Activated T-cell treated with anti-CD3 and anti-CD28 coated beads, Interleukin-2, amount 50 U/mL, for 4 hours (primary cell): Measurements from ENCODE around the gene ILDR1. TPM values are rescaled to one million over a fixed set of nuclear protein-coding genes. Genes with fewer than 3 reads are reported as not detected.

Experiments used
- ATAC-seq, 2 donors: fragments of 200-7000 bp; cut with Tn5 transposase; one replicate each; pipeline ENCODE4 v1.10.0; 2021
- DNase-seq: peaks from one replicate; pipeline ENCODE4 v3.0.0-alpha.2; 2020
- H3K27me3 Mint-ChIP-seq: one replicate; pipeline ENCODE4 v1.8.0; 2021; ENCODE audit warnings: low read depth, mixed read lengths
- H3K36me3 Mint-ChIP-seq: one replicate; pipeline ENCODE4 v1.8.0; 2022; ENCODE audit warnings: mixed read lengths; ENCODE audit not compliant: insufficient read depth
- H3K4me1 Mint-ChIP-seq: one replicate; pipeline ENCODE4 v1.8.0; 2021; ENCODE audit warnings: low read depth, mixed read lengths
- H3K4me3 Mint-ChIP-seq: one replicate; pipeline ENCODE4 v1.8.0; 2021; ENCODE audit warnings: mild to moderate bottlenecking, moderate library complexity, mixed read lengths
- H3K9me3 Mint-ChIP-seq: one replicate; pipeline ENCODE4 v1.8.0; 2021; ENCODE audit warnings: mixed read lengths
- total RNA-seq, 3 donors: library from RNA; stranded (reverse); gene quantifications; one replicate each; pipeline ENCODE4 v1.2.1, GENCODE V29; 2021

Gene ILDR1
- total RNA-seq, 3 donors from 2014 or later: 0.18 TPM; not detected in 2

DNA sequence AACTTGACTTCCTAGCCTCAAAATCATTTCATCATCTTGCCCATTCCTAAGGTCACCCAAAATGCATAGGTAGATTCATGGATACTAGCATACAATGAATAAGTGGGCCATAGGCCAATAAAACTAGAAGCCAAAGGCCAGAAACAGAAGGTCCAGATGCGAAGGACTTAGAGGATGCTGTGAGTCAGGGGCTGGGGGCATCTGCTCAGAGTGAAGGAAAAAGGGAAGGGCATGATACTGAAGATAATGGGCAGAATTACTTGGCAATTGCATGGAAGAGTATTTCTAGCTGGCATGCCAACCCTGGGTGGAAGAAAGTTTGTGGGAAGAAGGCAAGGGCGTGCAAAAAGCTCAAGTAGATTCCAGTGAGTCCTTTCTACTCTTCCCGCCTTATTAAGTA is 27.5 kb downstream of the ILDR1 start:
- H3K36me3 Mint-ChIP-seq: no peaks in the 10 kb centered on the region
- no peaks in the 10 kb centered on the region for H3K27me3 Mint-ChIP-seq
- no peaks in the 10 kb centered on the region for H3K9me3 Mint-ChIP-seq
- ATAC-seq: no peak
- DNase-seq: no peak
- H3K4me1 Mint-ChIP-seq: peaks cover 13% of the 10 kb centered on the region
- H3K4me3 Mint-ChIP-seq: no peak overlapping the region

DNA sequence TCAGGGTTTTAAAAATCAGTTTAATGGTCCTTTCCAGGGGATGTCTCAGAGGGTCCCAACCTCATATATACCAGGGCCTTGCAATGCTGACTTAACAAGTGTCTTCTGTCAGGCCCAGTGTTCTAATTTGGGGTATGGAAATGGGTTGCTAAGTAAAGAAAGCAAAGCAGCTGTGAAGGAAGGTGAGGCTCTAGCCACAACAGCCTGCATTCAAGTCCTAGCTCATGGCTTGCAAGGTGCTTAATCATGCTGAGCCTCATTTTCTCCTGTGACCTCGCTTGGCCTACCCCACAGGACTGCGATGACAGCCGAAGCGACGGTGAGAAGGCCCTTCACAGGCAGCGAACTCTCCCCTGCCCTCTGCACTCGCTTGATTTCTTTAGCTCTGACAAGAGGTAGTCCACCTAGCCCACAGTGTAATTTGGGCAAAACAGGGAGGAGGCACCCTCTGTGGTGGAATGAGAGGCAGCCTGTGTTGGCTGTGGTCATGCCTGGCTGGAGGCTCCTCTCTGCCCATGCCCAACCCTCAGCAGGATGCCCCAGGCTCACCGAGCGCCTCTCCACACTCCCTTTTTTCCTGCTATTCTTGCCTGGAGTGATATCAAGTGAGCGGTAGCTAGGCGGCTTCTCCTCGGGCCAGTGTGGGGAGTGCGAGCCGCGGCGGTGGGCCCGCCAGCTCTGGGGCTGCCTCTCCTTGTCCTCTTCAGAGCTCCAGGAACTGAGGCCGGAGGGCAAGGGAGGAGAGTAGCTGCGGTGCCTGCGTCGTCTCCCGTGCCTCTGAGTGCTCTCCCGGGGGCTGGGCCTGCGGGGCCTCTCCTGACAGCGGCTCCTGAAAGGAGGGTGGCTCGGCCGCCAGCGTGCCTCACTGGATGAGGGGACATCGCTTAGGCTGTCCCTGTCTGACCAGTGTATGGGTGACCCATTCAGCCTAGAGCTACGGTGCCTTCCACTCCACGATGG is 29.2 kb downstream of the ILDR1 start:
- H3K36me3 Mint-ChIP-seq: no peaks in the 10 kb centered on the region
- DNase-seq: no peak

DNA sequence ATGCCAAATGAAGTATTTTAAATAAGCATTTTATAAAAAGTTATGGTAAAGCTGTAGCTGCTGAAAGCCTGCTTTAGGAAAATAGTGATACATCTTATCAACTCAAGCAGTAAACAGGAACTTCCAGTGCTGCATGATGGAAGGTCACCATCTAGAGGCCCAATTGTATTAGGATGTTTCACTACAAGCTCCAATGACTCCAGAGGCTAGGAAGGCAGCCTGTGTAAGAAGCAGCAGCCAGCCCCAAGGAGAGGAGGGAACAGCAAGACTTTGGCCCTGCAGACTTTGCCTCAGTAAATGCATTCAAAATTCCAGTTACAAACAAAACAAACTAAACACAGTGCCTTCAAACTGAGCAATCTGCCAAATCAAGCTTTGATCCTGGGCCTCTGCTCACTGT is 32.1 kb downstream of the ILDR1 start:
- H3K36me3 Mint-ChIP-seq: no peaks in the 10 kb centered on the region
- ATAC-seq (no peak), DNase-seq (no peak)
- no peaks in the 10 kb centered on the region for H3K4me1 Mint-ChIP-seq
- H3K27me3 Mint-ChIP-seq: peaks cover 9% of the 10 kb centered on the region
- peaks cover 5% of the 10 kb centered on the region for H3K9me3 Mint-ChIP-seq
- no peak overlapping the region for H3K4me3 Mint-ChIP-seq

More for the DNA sequence above, 29.2 kb downstream of the ILDR1 start:
- Mint-ChIP-seq H3K4me3 (no peak overlapping the region), H3K27me3 (peaks cover 6% of the 10 kb centered on the region), H3K4me1 (peaks cover 4% of the 10 kb centered on the region), H3K9me3 (no peaks in the 10 kb centered on the region)
- peak in 1 of 2 donors; percentile 15 for ATAC-seq

DNA sequence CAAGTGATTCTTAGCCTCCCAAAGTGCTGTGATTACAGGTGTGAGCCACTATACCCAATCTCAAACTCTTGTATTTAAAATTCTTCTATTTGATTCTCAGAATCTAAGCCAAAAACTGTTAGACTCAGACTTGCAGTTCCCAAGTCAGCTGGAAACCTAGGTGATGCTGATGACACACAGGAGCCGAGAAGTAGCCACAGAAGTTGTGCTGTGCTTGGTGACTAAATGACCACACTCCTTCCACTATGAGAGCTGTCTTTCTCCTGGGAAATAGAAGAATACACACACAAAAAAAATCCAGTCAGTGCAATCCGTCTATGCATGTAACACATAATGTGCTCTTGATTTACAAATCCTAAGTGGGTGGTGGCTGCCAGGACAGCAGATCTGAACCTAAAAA is 33.9 kb downstream of the ILDR1 start:
- Mint-ChIP-seq H3K9me3 (peaks cover 22% of the 10 kb centered on the region), H3K36me3 (no peaks in the 10 kb centered on the region), H3K4me3 (no peak overlapping the region), H3K4me1 (no peaks in the 10 kb centered on the region), H3K27me3 (peaks cover 9% of the 10 kb centered on the region)
- ATAC-seq: no peak
- DNase-seq: no peak

DNA sequence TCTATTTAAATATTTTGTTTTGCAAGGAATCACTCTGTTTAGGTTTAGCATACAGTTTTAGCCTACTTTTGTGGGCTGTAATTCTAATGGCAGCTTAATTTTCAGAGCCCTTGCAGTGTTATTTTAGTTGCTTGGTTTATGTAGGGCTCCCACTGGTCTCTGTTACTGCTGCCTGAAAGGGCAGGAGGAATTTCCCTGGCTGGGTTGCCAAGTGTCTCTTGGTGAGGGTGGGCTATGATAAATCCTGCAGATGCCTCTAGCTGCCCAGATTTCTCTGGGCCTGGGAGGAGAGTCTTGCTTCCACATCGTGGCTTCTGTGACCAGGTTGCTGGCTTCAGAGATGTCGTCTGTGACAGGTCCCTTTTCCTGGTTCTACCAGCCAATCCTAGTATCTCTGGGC is 36.2 kb downstream of the ILDR1 start:
- Mint-ChIP-seq H3K9me3 (peaks cover 23% of the 10 kb centered on the region), H3K4me3 (no peak overlapping the region), H3K27me3 (peaks cover 9% of the 10 kb centered on the region), H3K4me1 (no peaks in the 10 kb centered on the region), H3K36me3 (no peaks in the 10 kb centered on the region)
- ATAC-seq (no peak), DNase-seq (no peak)

DNA sequence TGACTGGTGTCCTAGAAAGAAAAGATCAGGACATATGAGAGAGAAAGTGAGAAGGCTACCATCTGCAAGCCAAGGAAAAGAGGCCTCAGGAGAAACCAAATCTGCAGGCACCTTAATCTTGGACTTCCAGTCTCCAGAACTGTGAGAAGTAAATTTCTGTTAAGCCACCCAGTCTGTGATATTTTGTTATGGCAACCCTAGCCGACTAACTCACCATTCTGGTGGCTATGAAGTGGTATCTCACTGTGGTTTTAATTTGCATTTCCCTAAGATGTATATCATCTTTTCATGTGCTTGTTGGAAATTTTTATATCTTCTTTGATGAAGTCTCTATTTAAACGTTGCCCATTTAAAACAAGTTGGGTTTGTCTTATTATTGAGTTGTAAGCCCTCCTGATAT is 40.6 kb downstream of the ILDR1 start:
- DNase-seq (no peak), ATAC-seq (no peak)
- H3K4me1 Mint-ChIP-seq: no peaks in the 10 kb centered on the region
- H3K4me3 Mint-ChIP-seq: no peak overlapping the region
- H3K36me3 Mint-ChIP-seq: no peaks in the 10 kb centered on the region
- no peaks in the 10 kb centered on the region for H3K27me3 Mint-ChIP-seq
- H3K9me3 Mint-ChIP-seq: peaks cover 30% of the 10 kb centered on the region

DNA sequence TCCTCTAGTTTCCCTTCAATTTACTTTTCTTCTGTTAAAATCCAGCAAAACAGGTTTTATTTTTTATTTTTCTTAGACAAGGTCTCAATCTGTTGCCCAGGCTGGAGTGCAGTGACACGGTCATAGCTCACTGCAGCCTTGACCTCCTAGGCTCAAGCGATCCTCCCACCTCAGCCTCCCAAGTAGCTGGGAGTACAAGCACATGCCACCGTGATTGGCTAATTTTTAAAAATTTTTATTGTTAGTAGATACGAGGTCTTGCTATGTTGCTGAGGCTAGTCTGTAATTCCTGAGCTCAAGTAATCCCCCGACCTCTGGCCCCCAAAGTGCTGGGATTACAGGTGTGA is 41.6 kb downstream of the ILDR1 start:
- H3K4me3 Mint-ChIP-seq: no peak overlapping the region
- ATAC-seq: no peak
- H3K27me3 Mint-ChIP-seq: no peaks in the 10 kb centered on the region
- H3K36me3 Mint-ChIP-seq: no peaks in the 10 kb centered on the region
- DNase-seq: no peak
- H3K4me1 Mint-ChIP-seq: no peaks in the 10 kb centered on the region
- H3K9me3 Mint-ChIP-seq: peaks cover 29% of the 10 kb centered on the region

DNA sequence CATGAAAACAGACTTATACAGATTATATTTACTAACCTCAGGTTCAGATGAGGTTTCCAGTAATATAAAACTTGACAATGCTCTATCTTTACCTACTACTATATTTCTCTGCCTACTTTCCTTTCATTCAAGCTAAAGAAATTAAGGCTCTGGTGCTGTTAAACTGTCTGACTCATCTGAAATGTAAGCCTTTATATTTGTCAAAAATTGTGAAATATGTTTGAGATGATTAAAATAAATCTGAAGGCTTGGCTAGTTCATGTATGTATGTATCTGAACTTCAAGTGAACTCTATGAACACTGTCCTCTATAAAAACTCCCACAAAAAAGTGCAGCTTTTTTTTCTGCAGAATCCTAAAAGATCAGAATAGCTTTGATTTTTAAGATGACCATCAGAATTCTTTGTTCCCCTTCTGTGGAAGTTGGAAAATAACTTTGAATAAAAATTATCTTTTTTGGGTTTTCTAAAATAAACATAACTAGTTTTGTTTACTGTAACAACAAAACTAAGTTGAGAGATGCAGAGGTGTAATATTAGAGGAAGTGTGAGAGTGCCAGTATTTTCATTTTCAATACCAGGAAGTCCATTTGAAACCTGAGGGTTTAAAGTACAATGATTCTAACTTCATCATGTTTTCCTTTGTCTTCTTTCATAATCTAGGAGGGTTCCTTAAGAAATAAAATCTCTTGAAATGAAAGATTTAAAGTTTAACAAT is 42.2 kb downstream of the ILDR1 start:
- Mint-ChIP-seq H3K4me3 (no peak overlapping the region), H3K27me3 (no peaks in the 10 kb centered on the region), H3K9me3 (peaks cover 27% of the 10 kb centered on the region), H3K4me1 (no peaks in the 10 kb centered on the region), H3K36me3 (no peaks in the 10 kb centered on the region)
- ATAC-seq (no peak), DNase-seq (no peak)

DNA sequence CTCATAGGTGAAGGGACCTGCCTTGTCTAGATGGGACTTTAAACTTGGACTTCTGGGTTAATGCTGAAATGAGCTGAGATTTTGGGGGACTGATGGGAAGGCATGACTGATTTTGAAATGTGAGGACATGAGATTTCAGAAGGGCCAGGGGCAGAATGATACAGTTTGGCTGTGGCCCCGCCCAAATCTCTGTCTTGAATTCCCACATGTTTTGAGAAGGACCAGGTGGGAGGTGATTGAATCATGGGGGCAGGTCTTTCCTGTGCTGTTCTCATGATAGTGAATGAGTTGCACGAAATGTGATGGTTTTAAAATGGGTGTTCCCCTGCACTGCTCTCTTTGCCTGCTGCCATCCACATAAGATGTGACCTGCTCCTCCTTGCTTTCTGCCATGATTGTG is 42.8 kb downstream of the ILDR1 start:
- no peaks in the 10 kb centered on the region for H3K36me3 Mint-ChIP-seq
- DNase-seq (no peak), ATAC-seq (no peak)
- H3K4me3 Mint-ChIP-seq: no peak overlapping the region
- no peaks in the 10 kb centered on the region for H3K4me1 Mint-ChIP-seq
- H3K9me3 Mint-ChIP-seq: peaks cover 26% of the 10 kb centered on the region
- no peaks in the 10 kb centered on the region for H3K27me3 Mint-ChIP-seq

DNA sequence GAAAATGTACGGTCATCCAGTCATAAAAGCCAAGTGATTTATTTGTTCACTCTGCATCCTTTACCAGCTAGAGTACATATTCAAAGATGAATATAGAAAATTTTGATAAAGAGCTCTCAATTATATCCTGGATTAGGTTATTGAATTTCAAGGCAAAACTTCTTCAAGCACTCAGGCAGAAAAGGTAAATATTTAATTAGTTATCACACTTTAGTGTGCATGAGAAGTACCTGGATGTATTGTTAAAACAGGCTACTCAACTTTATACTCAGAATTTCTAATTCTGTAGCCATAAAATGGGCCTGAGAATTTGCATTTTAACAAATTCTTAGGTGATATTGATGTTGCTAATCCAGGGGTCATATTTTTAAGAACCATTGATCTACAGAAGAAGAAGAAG is 45.3 kb downstream of the ILDR1 start:
- DNase-seq (no peak), ATAC-seq (no peak)
- peaks cover 14% of the 10 kb centered on the region for H3K9me3 Mint-ChIP-seq
- no peaks in the 10 kb centered on the region for H3K36me3 Mint-ChIP-seq
- H3K4me3 Mint-ChIP-seq: no peak overlapping the region
- H3K4me1 Mint-ChIP-seq: no peaks in the 10 kb centered on the region
- no peaks in the 10 kb centered on the region for H3K27me3 Mint-ChIP-seq

DNA sequence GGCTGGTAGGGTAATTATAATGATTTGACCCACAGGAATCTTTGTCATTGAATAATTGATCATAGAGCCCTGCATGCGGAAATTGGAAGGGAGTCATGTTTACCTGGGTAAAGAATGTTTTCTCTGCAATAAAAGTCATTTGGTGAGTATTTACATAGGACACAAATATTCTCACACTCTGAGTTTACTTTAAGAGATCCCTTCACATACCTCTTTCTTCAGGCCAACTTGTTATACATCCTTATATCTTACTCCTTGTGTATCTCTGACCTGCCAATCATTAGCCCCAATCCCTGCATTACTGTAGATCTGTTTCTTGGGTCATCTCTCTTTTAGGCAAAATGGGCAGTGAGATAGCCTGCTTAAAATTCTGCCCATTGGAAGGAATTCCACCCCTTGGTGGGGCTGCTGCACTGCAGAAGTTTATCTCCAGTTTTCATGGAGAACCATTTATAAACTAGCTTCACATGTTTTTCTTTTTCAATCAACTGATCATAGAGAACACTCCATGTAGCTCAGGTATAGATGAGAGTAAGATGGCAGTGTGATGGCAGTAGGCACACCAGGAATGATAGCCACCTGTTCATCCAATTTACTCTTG is 46.2 kb downstream of the ILDR1 start:
- Mint-ChIP-seq H3K4me1 (no peaks in the 10 kb centered on the region), H3K4me3 (no peak overlapping the region), H3K27me3 (no peaks in the 10 kb centered on the region), H3K36me3 (no peaks in the 10 kb centered on the region), H3K9me3 (peaks cover 14% of the 10 kb centered on the region)
- ATAC-seq: no peak
- no peak for DNase-seq

DNA sequence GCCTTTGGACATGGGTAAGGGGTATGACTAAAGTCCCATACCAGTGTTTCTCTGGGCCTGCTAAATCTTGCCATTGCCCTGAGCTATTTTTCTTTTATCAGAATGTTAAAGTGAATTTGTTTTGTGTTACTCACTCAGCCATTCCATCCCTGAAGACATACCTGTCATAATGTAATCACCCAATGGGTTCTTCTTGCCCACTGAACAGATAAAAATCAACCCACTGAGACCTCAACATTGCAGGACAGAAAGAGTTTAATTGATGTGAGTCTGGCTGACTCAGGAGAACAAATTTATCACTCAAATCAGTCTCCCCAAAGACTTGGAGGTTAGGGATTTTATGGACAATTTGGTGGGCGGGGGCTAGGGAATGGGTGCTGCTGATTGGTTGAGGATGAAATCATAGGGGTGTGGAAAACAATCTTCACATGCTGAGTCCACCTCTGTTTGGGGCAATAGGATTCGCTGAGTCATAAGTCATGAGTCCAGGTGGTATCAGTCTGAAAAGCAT is 47.4 kb downstream of the ILDR1 start:
- Mint-ChIP-seq H3K36me3 (no peaks in the 10 kb centered on the region), H3K4me1 (no peaks in the 10 kb centered on the region), H3K9me3 (peaks cover 14% of the 10 kb centered on the region), H3K4me3 (no peak overlapping the region), H3K27me3 (no peaks in the 10 kb centered on the region)
- DNase-seq: no peak
- no peak for ATAC-seq

DNA sequence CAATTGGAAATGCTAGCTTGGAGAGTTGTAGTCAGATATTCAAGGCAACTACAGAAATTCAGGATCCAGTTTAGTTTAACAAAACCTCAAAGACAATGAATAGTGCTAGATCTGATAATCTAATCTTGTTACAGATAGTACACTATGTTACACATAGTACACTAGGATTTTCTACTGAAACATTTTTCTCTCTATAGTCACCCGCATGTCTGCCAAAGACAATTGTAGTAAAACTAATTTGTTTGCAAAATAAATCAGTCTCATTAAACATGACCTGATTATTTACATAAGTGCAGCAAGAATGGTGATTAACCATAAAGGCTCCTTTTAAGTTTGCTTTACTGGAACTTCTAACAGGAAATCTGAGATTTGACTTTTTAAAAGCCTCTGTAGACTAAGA is 52.0 kb downstream of the ILDR1 start:
- Mint-ChIP-seq H3K4me3 (no peak overlapping the region), H3K4me1 (no peaks in the 10 kb centered on the region), H3K36me3 (no peaks in the 10 kb centered on the region), H3K27me3 (peaks cover 2% of the 10 kb centered on the region), H3K9me3 (peaks cover 6% of the 10 kb centered on the region)
- DNase-seq (no peak), ATAC-seq (no peak)

DNA sequence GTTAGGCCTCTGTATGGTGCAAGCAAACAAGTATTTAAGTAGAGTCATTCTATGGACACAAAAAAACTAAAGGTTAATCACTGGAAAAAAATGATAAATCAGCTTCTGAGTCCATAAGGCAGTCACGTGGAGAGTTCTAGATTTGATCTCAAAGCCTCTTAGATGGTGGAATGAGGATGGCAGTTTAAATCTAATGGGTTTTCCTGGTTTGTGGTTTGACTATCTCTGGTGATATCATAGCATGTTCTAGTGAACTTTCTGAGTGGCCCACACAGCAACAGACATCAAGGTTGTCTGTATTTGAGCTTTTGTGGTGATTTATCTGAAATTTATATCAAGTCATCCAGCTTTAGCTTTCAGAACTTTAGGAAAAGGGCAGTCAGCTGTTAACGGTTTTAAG is 52.4 kb downstream of the ILDR1 start:
- ATAC-seq (no peak), DNase-seq (no peak)
- Mint-ChIP-seq H3K4me3 (no peak overlapping the region), H3K36me3 (no peaks in the 10 kb centered on the region), H3K9me3 (peaks cover 2% of the 10 kb centered on the region), H3K4me1 (no peaks in the 10 kb centered on the region), H3K27me3 (peaks cover 2% of the 10 kb centered on the region)
